TTC549 (cell line): Measurements from ENCODE around the gene OSM.

Experiments
- FAIRE-seq: peaks from 2 replicates; lab custom pipeline; 2012; peaks lifted over from hg19 to GRCh38; lab: Jason Lieb, UNC

Gene OSM

DNA sequence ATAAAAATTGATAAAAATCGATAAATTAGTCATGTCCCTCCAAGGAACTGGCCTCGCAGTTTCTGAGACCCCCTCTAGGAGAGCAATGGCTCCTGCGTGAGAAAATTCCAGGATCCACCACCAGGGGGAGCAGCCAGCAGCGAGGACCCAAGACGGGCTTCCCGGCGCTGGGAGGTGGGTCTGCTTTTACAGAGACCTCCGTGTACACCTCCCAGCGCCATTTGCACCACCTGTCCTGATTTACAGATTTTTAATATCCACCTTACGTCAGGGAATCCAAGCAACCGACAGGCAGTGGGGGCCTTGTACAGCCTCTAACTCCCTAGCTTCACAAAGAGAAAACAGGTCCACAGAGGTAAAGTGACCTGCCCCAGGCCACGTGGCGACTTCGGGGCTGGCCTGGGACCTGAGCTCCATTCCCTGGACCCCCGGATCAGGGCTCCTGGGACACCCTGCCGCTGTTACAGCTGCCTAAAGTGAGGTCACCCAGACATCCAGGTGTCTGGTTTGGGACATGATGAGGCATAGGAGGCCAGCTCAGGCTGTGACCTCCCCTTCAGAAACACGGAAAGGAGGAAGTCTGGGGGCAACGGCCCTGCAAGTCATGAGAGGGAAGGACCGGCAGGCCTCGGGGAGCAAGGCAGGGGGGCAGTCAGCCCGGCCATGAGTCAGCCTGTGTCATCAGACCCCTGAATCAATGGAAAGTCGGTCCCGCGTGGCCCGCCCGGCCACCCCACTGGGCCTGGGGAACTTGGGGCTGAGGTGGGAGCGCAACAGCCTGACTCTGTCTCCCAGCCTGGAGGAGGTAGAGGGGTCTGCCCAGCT, 3.5 kb downstream of the OSM start:
- no peak for FAIRE-seq

DNA sequence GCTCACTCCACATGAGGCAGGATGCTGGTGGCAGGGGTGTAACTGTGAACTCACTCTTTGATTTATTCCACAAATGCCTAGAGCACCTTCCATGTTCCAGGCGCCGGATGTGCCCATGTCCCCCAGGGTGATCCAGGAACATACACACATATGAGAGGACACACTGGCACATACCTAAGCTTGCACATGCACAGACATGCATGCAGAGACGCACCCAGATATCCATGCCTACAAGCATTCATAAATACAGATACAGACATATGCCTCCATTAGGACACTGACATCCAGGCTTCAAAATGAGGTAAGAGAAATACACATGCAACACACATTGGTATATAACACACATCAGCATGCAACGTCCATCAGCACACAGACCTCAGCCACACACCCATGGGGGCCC, 4.5 kb downstream of the OSM start:
- FAIRE-seq = no peak

DNA sequence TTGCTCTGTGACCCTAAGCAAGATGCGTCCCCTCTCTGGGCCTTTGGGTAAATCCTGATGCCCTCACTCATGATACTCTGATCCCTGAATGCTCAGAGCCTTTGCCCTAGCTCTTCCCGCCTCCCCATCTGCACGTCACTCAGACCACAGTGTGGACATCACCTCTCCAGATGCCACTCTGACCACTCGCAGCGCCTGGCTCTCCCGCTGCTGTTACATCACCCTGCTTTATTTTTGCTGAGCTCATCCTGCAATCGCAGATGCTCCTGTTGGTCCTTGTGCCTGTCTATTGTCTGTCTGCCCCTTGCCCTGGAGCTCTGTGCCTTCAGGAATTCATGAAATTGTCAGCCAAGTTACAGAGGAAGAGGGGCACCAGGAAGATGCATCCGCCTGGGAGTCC, 5.5 kb downstream of the OSM start:
- no peak for FAIRE-seq

DNA sequence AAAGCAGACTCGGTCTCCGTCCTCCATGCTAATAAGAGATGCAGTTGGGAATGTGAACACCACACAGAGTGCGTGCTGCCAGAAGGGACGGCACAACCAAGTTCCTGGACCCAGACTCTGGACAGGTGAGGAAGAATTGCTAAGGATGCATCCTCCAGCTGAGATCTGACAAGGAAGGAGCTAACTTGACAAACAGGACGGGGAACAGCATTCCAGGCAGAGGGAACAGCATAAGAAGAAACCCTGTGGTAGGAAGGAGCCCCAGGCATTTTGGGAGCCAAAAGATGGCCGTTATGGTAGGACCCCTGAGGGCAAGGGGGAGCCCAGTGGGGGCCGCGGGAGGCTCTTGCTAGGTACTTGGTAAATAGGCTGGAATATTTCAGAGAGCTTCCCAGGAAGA, 6.0 kb downstream of the OSM start:
- FAIRE-seq = no peak

DNA sequence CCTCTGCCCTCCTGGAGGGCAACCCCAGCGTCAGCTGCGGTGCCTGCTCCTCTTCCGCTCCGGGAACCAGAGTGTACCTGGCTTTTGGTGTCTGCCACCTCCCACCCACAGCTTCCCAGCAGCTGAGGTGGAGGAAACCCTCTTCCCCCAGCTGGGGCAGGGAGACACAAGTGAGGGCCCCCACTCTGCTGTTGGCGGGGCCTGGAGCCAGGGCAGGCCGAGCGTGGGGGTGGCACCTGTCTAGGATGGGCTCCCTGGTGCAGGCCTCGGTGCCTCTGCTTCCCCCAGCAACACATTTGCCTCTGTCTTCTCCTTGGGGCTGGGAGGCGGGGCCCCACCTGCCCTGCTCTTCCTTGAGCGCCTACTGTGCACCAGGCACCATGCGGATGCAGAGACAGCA, 6.4 kb downstream of the OSM start:
- no peak for FAIRE-seq

DNA sequence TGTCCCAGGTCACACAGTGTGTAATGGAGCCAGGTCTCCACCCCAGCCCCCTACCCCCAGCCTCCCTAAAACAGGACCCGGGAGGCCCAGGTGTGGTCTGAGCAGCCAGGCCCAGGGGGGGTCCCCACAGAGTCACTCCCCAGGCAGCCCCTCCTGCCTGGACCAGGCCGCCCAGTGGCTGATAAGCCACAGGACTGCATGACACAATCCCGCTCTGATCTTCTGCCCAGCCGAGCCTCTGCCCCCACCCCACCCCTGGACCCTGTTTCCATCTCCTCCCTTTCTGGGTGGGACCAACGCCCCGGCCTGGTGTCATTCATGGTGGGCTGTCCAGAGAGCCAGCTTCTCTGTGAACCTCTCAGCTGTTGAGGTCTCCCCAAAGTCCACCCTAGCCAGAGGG, 12.3 kb downstream of the OSM start:
- no peak for FAIRE-seq

DNA sequence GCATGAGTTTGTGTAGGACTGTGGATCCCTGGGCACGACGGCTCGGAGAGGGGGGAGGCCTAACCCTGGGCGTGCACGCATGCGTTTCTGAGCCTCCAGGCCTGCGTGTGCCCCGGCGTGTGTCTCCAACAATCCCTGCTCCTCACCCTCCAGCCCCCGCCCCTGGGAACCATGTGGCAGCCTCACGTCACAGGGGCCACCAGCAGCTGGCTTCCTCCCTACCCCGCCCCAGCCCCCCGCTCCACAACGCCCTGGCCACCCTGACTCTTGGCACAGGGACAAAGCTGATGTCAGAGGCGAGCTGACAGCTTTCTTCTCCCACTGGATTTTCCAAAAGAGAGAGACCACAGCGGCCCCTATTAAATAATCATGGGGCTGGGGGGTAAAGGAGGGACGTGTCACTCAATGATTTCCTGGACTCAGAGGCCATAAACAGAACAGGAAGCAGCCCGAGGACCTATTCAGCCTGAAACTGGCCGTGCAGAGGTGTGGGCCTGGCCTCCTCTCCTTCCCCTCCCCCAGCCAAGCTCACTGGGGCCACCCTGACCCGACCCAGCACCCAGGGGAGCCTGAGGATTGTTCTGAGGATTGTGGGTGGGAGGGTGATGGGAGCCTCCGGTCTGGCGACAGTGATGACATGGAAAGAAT, 13.3 kb downstream of the OSM start:
- no peak for FAIRE-seq

DNA sequence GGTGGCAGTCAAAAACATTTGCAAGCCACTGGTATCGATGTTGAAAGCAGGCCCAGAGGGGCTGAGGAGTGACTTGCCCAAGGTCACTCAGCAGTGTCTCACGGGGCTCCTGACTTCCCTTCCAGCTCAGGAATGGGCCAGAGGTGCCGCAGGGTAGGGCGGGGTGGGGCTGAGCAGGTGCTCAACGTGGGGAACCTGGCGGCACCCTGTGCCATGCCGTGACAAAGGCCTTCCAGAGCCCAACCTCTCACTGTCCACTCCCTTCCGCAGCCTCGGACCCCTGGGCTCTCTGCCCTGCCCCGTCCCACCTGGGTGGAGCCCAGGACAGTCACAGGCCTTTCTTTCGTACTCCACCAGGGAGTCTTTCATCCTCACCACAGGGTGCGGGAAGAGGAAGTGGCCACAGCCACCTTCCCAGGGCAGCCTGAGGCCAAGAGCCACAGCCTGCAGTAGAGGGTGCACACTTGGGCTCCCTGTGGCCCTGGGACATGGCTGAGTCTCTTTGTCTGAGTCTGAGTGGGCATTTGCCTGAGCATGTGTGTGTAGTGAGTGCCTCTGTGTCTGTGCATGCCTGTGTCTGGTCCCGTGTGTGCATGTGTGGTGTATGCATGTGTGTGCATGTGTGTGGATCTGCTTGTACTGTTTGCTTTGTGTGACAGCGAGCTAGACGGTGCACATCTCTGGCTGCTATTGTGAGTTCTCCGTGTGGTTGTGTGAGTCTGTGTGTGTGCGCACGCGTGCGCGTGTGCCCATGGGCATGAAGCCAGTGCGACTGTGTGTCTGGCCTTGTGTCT, 14.0 kb downstream of the OSM start:
- no peak for FAIRE-seq

DNA sequence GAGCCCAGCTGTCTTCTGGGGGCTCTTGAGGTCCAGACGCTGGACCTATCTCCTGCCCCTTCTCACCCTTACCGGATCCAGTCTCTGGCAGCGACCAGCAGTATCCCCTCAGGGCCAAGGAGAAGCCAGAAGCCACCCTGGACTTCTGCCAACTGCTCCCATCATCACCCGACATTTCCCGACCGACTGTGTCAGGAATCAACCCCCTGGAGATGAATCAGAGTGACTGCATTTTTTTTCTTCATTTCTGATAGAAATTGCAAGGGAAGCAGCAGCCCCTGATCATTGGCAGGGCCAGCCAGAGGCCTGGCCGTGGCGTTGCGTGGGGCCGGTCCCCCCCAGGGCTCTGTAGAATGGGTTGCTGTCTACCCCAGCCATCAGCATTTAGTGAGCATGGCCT, 14.9 kb downstream of the OSM start:
- no peak for FAIRE-seq

DNA sequence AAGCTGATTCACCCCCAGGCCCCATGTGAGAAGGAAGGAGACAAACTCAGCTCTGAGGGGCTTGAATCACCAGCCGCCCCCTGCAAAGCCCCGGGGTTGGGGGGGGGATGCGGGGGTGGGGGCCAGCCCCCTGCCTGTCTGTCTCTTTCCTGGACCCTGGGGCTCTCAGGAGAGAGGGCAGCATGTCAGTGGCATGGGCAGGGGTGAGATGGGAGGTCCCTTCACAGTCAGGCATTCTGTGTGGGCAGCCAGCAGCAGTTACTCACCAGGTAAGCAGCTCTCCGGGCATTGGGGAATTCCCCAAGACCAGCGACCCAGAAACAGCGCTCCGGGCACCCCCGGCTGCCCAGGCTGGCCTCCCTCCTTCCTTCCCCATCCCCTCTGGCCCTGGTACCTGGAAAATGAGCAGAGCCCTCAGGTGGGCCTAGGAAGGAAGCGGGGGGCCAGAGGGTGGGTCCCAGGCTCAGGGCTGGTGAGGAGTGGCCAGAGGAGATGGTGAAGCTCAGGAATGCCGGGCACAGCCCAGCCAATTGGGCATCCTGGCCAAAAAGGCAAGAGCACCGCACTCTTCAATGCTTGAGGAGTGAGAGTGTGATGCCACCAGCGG, 15.9 kb downstream of the OSM start:
- no peak for FAIRE-seq

DNA sequence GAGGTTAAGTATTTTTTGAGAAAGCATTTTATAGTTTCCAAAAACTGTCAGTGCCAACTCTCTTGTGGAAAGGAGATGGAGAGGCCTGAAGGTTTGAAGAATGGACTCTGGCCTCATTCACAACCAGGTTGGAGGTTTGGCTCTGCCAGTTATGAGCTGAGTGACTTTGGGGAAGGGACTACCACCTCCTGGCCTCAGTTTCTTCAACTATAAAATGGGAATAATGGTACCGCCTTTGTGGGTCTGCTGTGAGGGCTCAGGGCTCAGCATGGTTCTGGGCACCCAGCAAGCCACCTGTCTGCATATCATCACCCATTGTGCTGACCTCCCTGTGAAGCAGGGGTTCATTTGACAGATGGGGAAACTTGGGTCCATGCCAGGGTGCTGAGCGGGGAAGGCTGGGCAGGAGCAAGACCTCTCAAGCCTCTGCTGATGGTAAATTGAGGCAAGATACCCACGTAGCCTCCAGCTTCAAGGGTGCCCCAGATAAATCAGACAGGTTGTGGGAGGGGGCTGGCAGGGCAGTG, 16.5 kb downstream of the OSM start:
- no peak for FAIRE-seq

DNA sequence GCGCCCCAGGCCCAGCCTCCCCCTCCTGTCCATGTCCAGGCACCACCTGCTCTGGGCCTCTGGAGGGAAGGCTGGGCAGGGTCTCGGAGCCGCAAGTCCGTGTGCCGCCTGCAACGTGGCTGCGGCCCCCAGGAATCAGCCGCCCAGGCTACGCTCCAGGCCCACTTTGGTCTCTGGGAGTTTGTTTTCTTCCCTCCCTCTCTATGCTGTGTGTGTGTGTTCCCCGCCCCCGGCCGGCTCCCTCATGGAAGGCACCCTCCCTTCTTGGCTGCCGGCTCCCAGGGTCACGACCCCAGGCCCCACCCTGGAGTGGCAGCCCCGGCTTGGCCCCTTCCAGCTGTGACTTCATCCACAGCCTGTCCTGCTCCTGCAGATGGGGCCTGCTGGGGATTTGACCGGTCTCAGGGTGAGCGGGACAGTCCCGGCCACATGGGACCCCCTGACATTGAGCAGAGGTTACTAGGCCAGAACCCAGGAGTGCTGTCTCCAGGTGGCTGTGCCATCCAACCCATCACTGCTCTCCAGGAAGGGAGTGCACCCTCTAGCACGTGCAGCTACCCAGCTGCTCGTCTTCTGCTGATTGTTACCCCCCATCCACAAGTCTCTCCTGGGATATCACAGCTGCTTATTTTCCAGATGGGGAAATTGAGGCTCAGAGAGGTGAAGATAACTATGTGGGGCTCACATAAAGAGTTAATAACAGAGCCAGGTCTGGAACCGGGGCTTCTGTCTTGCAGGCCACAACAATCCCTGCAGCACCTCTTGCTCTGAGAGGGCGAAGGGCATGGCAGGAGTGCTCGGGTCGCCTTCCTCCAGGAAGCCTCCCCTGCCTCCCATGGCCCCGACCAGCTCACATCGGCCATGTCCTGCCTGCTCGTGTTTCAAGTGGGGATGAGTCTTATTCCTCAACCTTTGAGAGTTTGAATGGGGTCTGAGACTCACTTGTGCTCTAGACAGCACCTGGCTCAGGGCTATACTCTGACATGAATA, 17.3 kb downstream of the OSM start:
- FAIRE-seq = no peak

DNA sequence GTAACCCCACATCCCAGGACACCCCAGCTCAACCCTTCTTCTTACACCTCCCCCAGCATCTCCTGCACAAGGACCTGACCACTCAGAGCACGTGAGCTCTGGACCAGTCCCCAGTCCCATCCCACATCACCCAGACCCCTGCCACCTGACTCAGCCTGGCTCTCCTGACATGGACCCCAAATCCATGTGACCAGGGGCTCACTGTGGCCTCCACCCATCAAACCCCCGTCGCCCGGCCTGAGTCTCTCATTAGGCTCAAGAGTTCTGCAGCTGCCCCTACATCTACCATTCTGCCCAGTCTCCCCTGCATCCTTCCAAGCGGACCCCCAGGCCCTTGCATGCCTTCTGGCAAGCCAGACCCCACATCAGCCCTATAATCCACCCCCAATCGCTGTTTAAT, 18.2 kb downstream of the OSM start:
- FAIRE-seq = no peak

DNA sequence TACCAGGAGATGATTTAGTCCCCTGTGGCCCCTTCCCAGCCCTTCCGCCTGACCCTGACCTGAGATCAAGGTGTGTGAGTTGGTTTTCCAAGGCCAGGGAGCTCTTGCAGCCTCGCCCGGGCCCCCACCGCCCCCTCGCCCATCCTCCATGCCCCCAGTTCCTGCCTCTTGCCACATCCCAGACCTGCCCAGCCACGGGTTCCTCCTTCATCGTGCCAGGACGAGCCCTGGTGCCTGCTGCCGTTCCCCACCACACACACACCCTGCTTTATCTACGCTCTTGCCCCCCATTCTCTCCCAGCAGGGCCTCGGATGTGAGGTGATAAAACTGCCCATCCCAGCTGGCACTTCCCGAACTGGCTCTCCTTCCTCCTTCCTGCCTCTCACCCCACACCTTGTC, 18.7 kb downstream of the OSM start:
- FAIRE-seq = no peak

DNA sequence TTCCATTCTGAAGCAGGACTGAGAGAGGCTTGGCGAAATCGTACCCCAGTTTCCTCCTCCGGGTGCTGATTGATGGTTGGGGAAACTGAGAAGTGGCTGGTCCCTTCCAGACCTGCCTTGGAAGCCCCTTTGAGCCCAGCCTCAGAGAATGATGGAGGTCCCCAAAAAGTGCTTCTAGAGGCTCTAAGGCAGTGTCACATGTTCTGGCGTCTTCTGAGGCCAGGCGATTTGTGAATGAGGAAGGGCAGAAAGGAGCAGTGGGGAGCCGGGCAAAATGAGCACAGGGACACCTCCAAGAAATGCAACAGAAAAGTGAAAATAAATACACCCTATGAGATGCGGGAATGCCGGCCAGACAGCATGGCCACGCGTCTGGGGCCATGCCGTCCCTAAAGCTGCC, 19.1 kb downstream of the OSM start:
- FAIRE-seq = no peak

DNA sequence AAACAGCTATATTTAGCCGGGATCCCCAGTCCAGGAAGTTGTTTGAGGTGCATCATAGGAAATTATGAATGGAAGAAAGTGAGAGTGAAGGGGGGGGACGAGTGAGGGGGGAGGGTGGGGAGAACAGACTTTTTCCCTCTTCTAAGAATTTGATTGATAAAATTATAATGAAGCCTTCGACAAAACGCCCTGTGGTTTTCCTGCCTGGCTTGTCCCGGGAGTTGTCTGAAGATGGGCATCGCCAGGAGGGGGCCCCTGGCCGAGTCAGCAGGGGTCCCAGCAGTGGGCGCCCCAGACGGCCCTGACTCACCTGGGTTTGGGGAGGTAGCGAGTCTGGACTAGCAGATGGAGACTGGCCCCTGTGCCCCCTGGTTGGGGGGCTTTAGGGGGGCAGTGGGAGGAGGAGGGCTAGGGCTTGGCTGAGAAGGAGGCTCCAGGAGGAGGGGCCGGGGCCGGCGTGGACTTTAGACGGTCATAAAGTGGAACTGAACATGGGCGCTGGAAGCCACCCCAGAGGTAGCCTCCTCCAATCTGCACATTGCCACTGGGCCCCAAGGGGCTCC, 19.8 kb downstream of the OSM start:
- FAIRE-seq = no peak

DNA sequence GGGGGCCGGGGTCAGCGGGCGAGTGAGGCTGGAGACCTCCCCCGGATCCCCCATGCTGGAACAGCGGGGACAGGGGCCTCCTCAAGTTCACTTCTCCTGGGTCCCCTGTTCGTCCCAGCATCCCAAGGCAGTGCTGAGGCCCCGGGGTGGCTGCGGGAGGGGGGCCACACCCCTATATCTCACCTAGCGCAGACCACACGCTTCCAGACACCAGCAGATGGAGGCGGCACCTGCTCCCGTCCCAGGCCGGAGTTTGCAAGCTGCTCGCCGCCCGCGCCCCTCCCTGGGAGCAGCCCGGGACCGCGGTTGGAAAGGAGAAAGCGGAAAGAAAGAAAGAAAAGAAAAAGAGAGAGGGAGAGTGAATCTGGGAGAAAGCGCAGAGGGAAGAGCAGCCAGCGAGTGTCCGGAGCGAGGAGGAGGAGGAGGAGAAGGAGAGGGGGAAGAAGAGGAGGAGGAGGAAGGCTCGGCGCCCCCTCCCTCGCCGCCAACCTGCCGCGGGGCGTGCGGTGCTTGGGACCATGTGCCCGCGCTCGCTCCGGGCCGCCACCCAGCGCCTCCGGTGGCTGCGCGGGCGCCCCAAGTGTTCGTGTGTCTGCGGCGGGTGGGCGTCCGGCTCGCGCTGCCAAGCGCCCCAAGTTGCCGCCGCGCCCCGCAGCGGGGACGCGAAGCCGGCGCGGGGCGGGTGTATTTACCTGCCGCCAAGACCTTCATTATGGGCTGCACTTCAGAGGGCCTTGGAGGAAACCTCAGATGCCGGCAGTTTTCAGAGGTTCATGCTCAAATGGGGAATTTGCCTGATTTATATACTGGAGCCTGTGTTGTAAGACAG, 20.5 kb downstream of the OSM start, which contains the start of gene LIF:
LIF (minus strand) TSS at position 775 of the 829 bp plus-strand sequence; CDS start at position 711, 64 bp downstream.
- no peak for FAIRE-seq

DNA sequence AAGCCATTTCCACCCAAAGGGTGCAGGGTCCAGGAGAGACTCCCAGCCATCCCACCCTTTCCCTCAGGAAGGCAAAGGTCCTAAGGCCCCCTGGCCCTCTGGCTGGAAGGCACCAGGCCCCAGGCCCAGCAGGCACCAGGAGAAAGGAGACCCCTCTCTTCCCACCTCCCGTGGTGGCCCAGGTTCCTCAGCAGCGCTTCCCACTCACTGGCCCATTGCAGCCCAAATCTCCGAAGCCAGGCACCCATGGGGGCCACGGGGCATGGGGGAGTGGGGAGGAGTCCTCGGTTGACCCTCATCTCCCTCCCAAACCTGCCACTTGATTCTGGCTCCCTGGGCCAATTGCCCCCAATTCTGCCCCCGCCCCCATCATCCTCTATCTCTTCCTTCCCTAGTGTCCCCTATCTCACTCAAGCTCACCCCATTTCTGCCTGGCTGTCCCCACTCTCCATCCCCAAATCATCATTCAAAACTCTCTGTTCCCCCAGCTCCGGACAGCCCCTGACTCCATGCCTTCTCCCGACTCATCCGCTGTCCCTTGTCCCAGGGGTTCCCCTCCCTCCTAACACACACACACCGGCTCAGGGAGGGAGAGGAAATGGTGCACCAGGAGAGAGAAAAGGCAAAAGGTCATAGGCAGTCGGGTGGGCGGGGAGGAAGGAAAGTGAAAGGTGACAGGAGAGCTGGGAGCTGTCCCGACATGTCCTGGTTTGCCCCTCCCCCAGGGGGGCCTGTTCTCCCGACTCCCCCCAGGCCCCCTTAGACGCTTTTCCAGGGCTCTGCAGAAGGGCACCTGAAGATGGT, 21.3 kb downstream of the OSM start:
- no peak for FAIRE-seq

DNA sequence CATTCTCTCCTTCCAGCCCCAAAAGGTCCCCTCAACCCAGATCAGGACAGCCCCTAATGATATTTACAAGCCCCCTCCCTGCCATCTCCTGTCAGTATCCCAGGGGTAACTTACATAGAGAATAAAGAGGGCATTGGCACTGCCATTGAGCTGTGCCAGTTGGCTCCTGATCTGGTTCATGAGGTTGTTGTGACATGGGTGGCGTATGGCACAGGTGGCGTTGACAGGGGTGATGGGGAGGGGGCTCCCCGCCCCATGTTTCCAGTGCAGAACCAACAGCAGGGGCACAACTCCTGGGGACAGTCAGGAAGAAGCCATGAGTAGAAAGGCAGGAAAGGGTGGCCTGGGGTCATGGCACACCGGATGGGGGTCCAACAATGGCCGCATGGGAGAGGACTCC, 22.0 kb downstream of the OSM start:
- no peak for FAIRE-seq
